Activated CD4-positive, alpha-beta T cell treated with anti-CD3 and anti-CD28 coated beads for 1 hour (primary cell): ENCODE measurements around the gene JAKMIP1.
"Not testable (repeated sequence)": the region's sequence is repeated elsewhere in the genome, so short reads cannot be mapped to it uniquely, and the experiment has no call there.

Experiments used
- DNase-seq: peaks from one replicate; pipeline ENCODE4 v3.0.0-alpha.2; 2020

JAKMIP1 gene

GRCh38 chr4:6002926-6003325 lies 197.4 kb downstream of the JAKMIP1 start:
- no peak for DNase-seq

- no peak for DNase-seq
These were observed 197.9 kb downstream of the JAKMIP1 start for GRCh38 chr4:6002492-6002833.

- no peak for DNase-seq
These were observed 198.5 kb downstream of the JAKMIP1 start for GRCh38 chr4:6001680-6002491.

- no peak for DNase-seq
These were observed 200.5 kb downstream of the JAKMIP1 start for GRCh38 chr4:5999830-6000365.

GRCh38 chr4:5999356-5999755 lies 201.0 kb downstream of the JAKMIP1 start:
- DNase-seq: no peak

- DNase-seq: no peak
These were observed 201.9 kb downstream of the JAKMIP1 start for GRCh38 chr4:5998333-5998936.

- no peak for DNase-seq
These were observed 203.7 kb downstream of the JAKMIP1 start for GRCh38 chr4:5996641-5997040.

- DNase-seq: no peak
These were observed 204.3 kb downstream of the JAKMIP1 start for GRCh38 chr4:5995901-5996623.

GRCh38 chr4:5993876-5994811 lies 206.2 kb downstream of the JAKMIP1 start:
- no peak for DNase-seq

- DNase-seq: not testable (repeated sequence)
These were observed 207.0 kb downstream of the JAKMIP1 start for GRCh38 chr4:5993346-5993745.

GRCh38 chr4:5992828-5993321 lies 207.5 kb downstream of the JAKMIP1 start:
- no peak for DNase-seq

GRCh38 chr4:5992171-5992827 lies 208.1 kb downstream of the JAKMIP1 start:
- DNase-seq: no peak

- no peak for DNase-seq
These were observed 208.9 kb downstream of the JAKMIP1 start for GRCh38 chr4:5991405-5991804.

- DNase-seq: no peak
These were observed 209.7 kb downstream of the JAKMIP1 start for GRCh38 chr4:5990446-5991160.

GRCh38 chr4:5989236-5990225 lies 210.8 kb downstream of the JAKMIP1 start:
- no peak for DNase-seq

- no peak for DNase-seq
These were observed 212.1 kb downstream of the JAKMIP1 start for GRCh38 chr4:5988086-5988845.

- DNase-seq: no peak
These were observed 215.5 kb downstream of the JAKMIP1 start for GRCh38 chr4:5984843-5985242.

GRCh38 chr4:5982156-5982973 lies 218.0 kb downstream of the JAKMIP1 start:
- DNase-seq: no peak
